ENCODE measurements around the gene DBR1. TPM values are rescaled to one million over a fixed set of nuclear protein-coding genes. Genes with fewer than 3 reads are reported as not detected.
A peak's percentile ranks its signal among the peaks of the same experiment; 100 is the strongest.

Gene DBR1
- total RNA-seq, 3 donors from 2014 or later (not counting 1 experiment from before 2014, with no cell fraction given) = 17.0 to 18.4 (median 17.5) TPM

- no peaks in the 10 kb centered on the region for H3K4me1 ChIP-seq (ENCODE audit: control insufficient read depth, insufficient read depth, low read length)
- H3K36me3 ChIP-seq (ENCODE audit: control insufficient read depth, insufficient read depth, low read length) = peaks cover 5% of the 10 kb centered on the region
- no peak overlapping the region for H3K4me3 ChIP-seq (ENCODE audit: low read length)
- peak in 1 of 2 donors; percentile 10 for DNase-seq
- TF ChIP-seq CTCF (IDR thresholded peaks at IDR 0.05) = no peak
- peaks cover 38 to 42% of the 10 kb centered on the region in 2 donors for H3K4me1 Mint-ChIP-seq
- H3K27ac ChIP-seq (ENCODE audit: low read length) = no peak overlapping the region
- ATAC-seq = peak; percentile 52 to 76 (median 75)
- no peaks in the 10 kb centered on the region for H3K27me3 Mint-ChIP-seq (ENCODE audit: low read depth in 2 of 2)
- no peaks in the 10 kb centered on the region for H3K9me3 ChIP-seq (ENCODE audit: control insufficient read depth, insufficient read depth, low read length)
- H3K36me3 Mint-ChIP-seq = no peaks in the 10 kb centered on the region
- WGBS (ENCODE audit: insufficient coverage) = 84% methylated on average over 5 of the region's 5 CpGs
- intact Hi-C loops (cut with micrococcal nuclease) = no loop called here
- H3K27me3 ChIP-seq (ENCODE audit: control insufficient read depth, insufficient read depth, low read length) = no peaks in the 10 kb centered on the region
- no peak overlapping the region for H3K4me3 Mint-ChIP-seq
- no peaks in the 10 kb centered on the region for H3K9me3 Mint-ChIP-seq
- H3K27ac Mint-ChIP-seq = no peak overlapping the region
These were observed 22.3 kb upstream of the DBR1 start for GRCh38 chr3:138197058-138197457.

- Histone ChIP-seq H3K27me3 (ENCODE audit: control insufficient read depth, insufficient read depth, low read length) (no peaks in the 10 kb centered on the region), H3K27ac (ENCODE audit: low read length) (no peak overlapping the region), H3K9me3 (ENCODE audit: control insufficient read depth, insufficient read depth, low read length) (no peaks in the 10 kb centered on the region), H3K4me3 (ENCODE audit: low read length) (no peak overlapping the region), H3K36me3 (ENCODE audit: control insufficient read depth, insufficient read depth, low read length) (peaks cover 5% of the 10 kb centered on the region), H3K4me1 (ENCODE audit: control insufficient read depth, insufficient read depth, low read length) (no peaks in the 10 kb centered on the region)
- 98% methylated on average over 2 of the region's 2 CpGs for WGBS (ENCODE audit: insufficient coverage)
- DNase-seq (no peak), ATAC-seq (no peak)
- intact Hi-C loops (cut with micrococcal nuclease) = no loop called here
- Mint-ChIP-seq H3K4me1 (peaks cover 38 to 44% of the 10 kb centered on the region in 2 donors), H3K27me3 (ENCODE audit: low read depth in 2 of 2) (no peaks in the 10 kb centered on the region), H3K27ac (no peak overlapping the region), H3K9me3 (no peaks in the 10 kb centered on the region), H3K36me3 (no peaks in the 10 kb centered on the region), H3K4me3 (no peak overlapping the region)
- no peak for TF ChIP-seq CTCF (IDR thresholded peaks at IDR 0.05)
These were observed 21.3 kb upstream of the DBR1 start for GRCh38 chr3:138196023-138196422.

- Mint-ChIP-seq H3K4me1 (peaks cover 38 to 44% of the 10 kb centered on the region in 2 donors), H3K9me3 (no peaks in the 10 kb centered on the region), H3K27ac (no peak overlapping the region), H3K4me3 (no peak overlapping the region), H3K36me3 (no peaks in the 10 kb centered on the region), H3K27me3 (ENCODE audit: low read depth in 2 of 2) (no peaks in the 10 kb centered on the region)
- Histone ChIP-seq H3K9me3 (ENCODE audit: control insufficient read depth, insufficient read depth, low read length) (no peaks in the 10 kb centered on the region), H3K27ac (ENCODE audit: low read length) (no peak overlapping the region), H3K4me1 (ENCODE audit: control insufficient read depth, insufficient read depth, low read length) (no peaks in the 10 kb centered on the region), H3K27me3 (ENCODE audit: control insufficient read depth, insufficient read depth, low read length) (no peaks in the 10 kb centered on the region), H3K36me3 (ENCODE audit: control insufficient read depth, insufficient read depth, low read length) (peaks cover 5% of the 10 kb centered on the region), H3K4me3 (ENCODE audit: low read length) (no peak overlapping the region)
- no peak for ATAC-seq
- 100% methylated on average over 2 of the region's 2 CpGs for WGBS (ENCODE audit: insufficient coverage)
- DNase-seq = no peak
- intact Hi-C loops (cut with micrococcal nuclease) = no loop called here
- TF ChIP-seq CTCF (IDR thresholded peaks at IDR 0.05) = no peak
These were observed 20.8 kb upstream of the DBR1 start for GRCh38 chr3:138195481-138195880.
